ENCODE results near the gene ZNF396.
A peak's percentile ranks its signal among the peaks of the same experiment; 100 is the strongest.

The ZNF396 gene

DNA sequence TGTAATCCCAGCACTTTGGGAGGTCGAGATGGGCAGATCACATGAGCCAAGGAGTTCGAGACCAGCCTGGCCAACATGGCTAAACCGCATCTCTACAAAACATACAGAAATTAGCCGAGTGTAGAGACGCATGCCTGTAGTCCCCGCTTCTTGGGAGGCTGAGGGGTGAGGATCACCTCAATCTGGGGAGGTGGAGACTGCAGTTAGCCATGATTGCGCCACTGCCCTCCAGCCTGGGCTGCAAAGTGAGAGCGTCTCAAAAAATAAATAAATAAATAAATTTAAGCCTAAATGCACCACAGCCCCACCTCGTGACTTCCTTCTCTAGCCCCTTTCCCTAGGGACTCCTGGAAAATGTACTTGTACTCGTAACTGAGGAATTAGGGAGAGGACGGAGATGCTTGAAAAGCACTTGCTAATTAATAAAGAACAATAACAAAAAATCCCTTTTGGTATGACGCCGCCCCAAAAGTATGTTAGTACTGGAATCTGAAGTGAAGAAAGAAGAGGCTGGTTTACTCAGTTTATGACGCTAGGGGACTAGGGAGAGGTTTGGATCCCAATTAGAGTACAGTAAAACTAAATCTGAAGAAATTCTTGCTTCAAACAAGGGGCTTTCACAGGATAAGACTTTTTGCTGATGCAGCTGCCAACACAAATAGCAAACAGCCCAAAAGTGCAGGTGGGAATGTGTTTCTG is 887 bp upstream of the ZNF396 start:
- no peak for DNase-seq
- Histone ChIP-seq H3K4me3 (ENCODE audit: low read depth, low read length) (no peak overlapping the region), H3K9me3 (no peaks in the 10 kb centered on the region), H3K36me3 (no peaks in the 10 kb centered on the region), H3K4me1 (no peaks in the 10 kb centered on the region), H3K27me3 (no peaks in the 10 kb centered on the region)
- TF ChIP-seq CTCF (IDR thresholded peaks at IDR 0.05; ENCODE audit: low read depth, low read length) = no peak

GRCh38 chr18:35376393-35376741 is 770 bp downstream of the ZNF396 start:
- DNase-seq = no peak
- no peak for TF ChIP-seq CTCF (IDR thresholded peaks at IDR 0.05; ENCODE audit: low read depth, low read length)
- Histone ChIP-seq H3K9me3 (no peaks in the 10 kb centered on the region), H3K4me1 (no peaks in the 10 kb centered on the region), H3K27me3 (no peaks in the 10 kb centered on the region), H3K36me3 (no peaks in the 10 kb centered on the region), H3K4me3 (ENCODE audit: low read depth, low read length) (peak overlapping the region; percentile 56)

- TF ChIP-seq CTCF (IDR thresholded peaks at IDR 0.05; ENCODE audit: low read depth, low read length) = no peak
- H3K27me3 ChIP-seq = no peaks in the 10 kb centered on the region
- no peaks in the 10 kb centered on the region for H3K4me1 ChIP-seq
- DNase-seq = no peak
- H3K36me3 ChIP-seq = no peaks in the 10 kb centered on the region
- H3K4me3 ChIP-seq (ENCODE audit: low read depth, low read length) = no peak overlapping the region
- no peaks in the 10 kb centered on the region for H3K9me3 ChIP-seq
These were observed 2.4 kb downstream of the ZNF396 start for GRCh38 chr18:35374708-35375107.

DNA sequence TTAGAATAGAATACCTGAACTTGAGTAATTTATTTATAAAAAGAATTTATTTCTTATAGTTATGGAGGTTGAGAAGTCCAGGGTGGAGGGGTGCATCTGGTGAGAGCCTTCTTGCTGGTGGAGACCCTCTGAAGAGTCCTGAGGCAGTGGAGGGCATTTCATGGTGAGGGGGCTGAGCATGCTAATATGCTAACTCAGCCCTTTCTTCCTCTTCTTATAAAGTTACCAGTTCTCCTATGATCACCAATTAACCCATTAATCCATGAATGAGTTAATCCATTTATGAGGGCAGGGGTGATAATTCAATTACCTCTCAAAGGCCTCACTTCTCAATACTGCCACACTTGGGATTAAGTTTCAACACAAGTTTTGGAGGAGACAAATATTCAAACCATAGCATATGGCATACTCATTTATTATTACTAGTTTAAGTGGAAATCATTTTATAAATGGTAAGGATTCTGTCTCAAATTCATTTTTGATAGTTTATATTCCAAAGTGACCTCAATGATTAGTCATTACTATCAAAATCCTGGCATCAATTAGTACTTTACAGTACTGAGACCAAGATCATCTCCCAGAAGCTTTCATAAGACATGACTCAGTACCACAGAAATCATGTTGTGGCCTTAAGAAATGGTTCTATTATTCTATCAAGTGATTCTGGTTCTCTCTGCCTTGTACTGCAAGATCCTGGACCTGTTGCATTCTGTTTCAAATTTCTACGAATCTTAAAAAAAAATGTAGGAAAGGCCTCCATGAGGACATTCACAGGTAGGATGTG is 5.5 kb downstream of the ZNF396 start:
- DNase-seq = no peak
- Histone ChIP-seq H3K36me3 (no peaks in the 10 kb centered on the region), H3K27me3 (no peaks in the 10 kb centered on the region), H3K9me3 (no peaks in the 10 kb centered on the region), H3K4me3 (ENCODE audit: low read depth, low read length) (no peak overlapping the region), H3K4me1 (no peaks in the 10 kb centered on the region)
- no peak for TF ChIP-seq CTCF (IDR thresholded peaks at IDR 0.05; ENCODE audit: low read depth, low read length)

DNA sequence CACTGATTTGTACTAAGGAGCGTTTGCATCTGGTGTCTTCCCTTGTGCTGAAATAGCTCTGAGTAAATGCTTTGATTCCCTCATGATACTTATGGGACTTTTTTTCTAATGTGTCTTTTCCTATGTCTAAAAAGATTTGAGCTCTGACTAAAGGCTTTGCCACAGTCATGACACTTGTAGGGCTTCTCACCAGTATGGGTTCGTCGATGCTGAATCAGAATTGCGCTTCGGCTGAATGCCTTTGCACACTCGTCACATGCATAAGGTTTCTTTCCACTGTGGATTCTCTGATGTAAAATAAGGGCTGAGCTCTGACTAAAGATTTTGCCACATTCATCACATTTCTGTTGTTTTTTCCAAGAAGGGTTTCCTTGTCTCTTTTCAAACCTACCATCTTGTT is 8.0 kb downstream of the ZNF396 start:
- Histone ChIP-seq H3K4me3 (ENCODE audit: low read depth, low read length) (no peak overlapping the region), H3K27me3 (no peaks in the 10 kb centered on the region), H3K4me1 (no peaks in the 10 kb centered on the region), H3K9me3 (no peaks in the 10 kb centered on the region), H3K36me3 (no peaks in the 10 kb centered on the region)
- no peak for TF ChIP-seq CTCF (IDR thresholded peaks at IDR 0.05; ENCODE audit: low read depth, low read length)
- DNase-seq = no peak

GRCh38 chr18:35368595-35368994 is 8.5 kb downstream of the ZNF396 start:
- no peaks in the 10 kb centered on the region for H3K27me3 ChIP-seq
- no peak for TF ChIP-seq CTCF (IDR thresholded peaks at IDR 0.05; ENCODE audit: low read depth, low read length)
- no peaks in the 10 kb centered on the region for H3K36me3 ChIP-seq
- no peak for DNase-seq
- no peaks in the 10 kb centered on the region for H3K9me3 ChIP-seq
- no peak overlapping the region for H3K4me3 ChIP-seq (ENCODE audit: low read depth, low read length)
- H3K4me1 ChIP-seq = no peaks in the 10 kb centered on the region

Measured in BE2C (cell line).